SK-N-SH (cell line): ENCODE results near the gene TBC1D9B.

Experiments used
- CHD2 ChIP-seq: fragments of 150-350 bp; IDR thresholded peaks from 2 replicates; pipeline ENCODE4 v1.6.1; 2018; ENCODE audit warnings: low read length; ENCODE audit not compliant: partially characterized antibody
- EP300 ChIP-seq, 2 experiments: IDR thresholded peaks; 2 replicates each; pipeline versions ENCODE4 v1.4.0 to v1.6.1; 2012; ENCODE audit warnings: borderline replicate concordance in 1 of 2, low read depth in 1 of 2, low read length in 1 of 2
- PBX3 ChIP-seq: IDR thresholded peaks from 2 replicates; pipeline ENCODE4; 2012

- TF ChIP-seq PBX3 (no peak), CHD2 (no peak), EP300 (IDR thresholded peaks at IDR 0.05; ENCODE audit: borderline replicate concordance in 1 of 2, low read depth in 1 of 2, low read length in 1 of 2) (no peak)
Observed at GRCh38 chr5:179895861-179896260, 11.8 kb downstream of the TBC1D9B start.
